Measurements from ENCODE around the gene NVL.

DNA sequence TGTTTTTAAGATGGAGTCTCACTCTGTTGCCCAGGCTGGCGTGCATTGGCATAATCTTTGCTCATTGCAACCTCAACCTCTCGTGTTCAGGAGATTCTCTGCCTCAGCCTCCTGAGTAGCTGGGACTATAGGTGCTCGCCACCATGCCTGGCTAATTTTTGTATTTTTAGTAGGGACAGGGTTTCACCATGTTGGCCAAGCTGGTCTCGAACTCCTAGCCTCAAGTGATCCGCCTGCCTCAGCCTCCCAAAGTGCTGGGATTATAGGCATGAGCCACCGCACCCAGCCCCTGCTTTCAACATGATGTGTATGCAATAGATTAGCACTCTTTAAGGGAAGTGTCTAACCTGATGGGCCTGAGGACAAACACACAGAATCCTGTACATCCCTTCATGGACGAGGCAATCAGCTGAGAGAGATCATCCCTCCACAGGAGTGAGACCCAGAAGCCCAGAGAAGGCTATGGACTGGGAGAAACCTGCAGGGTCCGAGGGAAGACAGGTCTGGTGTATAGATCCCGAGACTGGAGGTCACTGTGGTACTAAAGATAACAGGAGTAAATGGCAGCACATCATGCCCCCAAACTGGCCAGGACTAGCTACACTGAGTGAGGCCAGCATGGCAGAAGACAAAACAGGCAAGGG lies 152.5 kb downstream of the NVL start:
- TF ChIP-seq, protein P1, sequence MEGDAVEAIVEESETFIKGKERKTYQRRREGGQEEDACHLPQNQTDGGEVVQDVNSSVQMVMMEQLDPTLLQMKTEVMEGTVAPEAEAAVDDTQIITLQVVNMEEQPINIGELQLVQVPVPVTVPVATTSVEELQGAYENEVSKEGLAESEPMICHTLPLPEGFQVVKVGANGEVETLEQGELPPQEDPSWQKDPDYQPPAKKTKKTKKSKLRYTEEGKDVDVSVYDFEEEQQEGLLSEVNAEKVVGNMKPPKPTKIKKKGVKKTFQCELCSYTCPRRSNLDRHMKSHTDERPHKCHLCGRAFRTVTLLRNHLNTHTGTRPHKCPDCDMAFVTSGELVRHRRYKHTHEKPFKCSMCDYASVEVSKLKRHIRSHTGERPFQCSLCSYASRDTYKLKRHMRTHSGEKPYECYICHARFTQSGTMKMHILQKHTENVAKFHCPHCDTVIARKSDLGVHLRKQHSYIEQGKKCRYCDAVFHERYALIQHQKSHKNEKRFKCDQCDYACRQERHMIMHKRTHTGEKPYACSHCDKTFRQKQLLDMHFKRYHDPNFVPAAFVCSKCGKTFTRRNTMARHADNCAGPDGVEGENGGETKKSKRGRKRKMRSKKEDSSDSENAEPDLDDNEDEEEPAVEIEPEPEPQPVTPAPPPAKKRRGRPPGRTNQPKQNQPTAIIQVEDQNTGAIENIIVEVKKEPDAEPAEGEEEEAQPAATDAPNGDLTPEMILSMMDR (IDR thresholded peaks at IDR 0.05; ENCODE audit: low read depth, low read length, poor library complexity, severe bottlenecking): no peak
- TF ChIP-seq EZH2phosphoT487 (IDR thresholded peaks at IDR 0.05; ENCODE audit: borderline replicate concordance, low read length): no peak
